ENCODE data around the gene ARFGAP2. TPM values are rescaled to one million over a fixed set of nuclear protein-coding genes. Genes with fewer than 3 reads are reported as not detected.
A peak's percentile ranks its signal among the peaks of the same experiment; 100 is the strongest.
"Not testable (repeated sequence)": the region's sequence is repeated elsewhere in the genome, so short reads cannot be mapped to it uniquely, and the experiment has no call there.

Gene ARFGAP2
- total RNA-seq, 1 donor from 2014 or later: 78.7 TPM

DNA sequence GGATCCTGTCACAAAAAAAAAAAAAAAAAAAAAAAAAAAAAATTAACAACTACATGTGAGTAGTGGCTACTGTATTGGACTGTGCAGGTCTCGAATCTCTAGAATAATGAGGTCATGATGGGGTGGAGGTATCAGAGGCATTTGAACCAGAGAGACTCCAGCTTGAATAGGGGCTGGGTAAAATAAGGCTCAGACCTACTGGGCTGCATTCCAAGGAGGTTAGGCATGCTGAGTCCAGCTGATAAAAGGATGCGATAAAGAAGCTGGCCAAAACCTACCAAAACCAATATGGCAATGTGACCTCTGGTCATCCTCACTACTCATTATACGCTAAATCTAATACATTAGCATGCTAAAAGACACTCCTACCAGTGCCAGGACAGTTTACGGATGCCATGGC, 15.4 kb upstream of the ARFGAP2 start:
- Mint-ChIP-seq H3K27me3 (ENCODE audit: unreplicated experiment) (peaks cover 6% of the 10 kb centered on the region), H3K4me3 (ENCODE audit: unreplicated experiment) (no peak overlapping the region), H3K4me1 (ENCODE audit: unreplicated experiment) (no peaks in the 10 kb centered on the region), H3K27ac (ENCODE audit: unreplicated experiment) (no peak overlapping the region), H3K9me3 (ENCODE audit: unreplicated experiment) (no peaks in the 10 kb centered on the region), H3K36me3 (ENCODE audit: low read depth, unreplicated experiment) (no peaks in the 10 kb centered on the region)
- TF ChIP-seq, protein P1, sequence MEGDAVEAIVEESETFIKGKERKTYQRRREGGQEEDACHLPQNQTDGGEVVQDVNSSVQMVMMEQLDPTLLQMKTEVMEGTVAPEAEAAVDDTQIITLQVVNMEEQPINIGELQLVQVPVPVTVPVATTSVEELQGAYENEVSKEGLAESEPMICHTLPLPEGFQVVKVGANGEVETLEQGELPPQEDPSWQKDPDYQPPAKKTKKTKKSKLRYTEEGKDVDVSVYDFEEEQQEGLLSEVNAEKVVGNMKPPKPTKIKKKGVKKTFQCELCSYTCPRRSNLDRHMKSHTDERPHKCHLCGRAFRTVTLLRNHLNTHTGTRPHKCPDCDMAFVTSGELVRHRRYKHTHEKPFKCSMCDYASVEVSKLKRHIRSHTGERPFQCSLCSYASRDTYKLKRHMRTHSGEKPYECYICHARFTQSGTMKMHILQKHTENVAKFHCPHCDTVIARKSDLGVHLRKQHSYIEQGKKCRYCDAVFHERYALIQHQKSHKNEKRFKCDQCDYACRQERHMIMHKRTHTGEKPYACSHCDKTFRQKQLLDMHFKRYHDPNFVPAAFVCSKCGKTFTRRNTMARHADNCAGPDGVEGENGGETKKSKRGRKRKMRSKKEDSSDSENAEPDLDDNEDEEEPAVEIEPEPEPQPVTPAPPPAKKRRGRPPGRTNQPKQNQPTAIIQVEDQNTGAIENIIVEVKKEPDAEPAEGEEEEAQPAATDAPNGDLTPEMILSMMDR (IDR thresholded peaks at IDR 0.05; ENCODE audit: unreplicated experiment): no peak
- DNase-seq (ENCODE audit: low spot score): no peak

DNA sequence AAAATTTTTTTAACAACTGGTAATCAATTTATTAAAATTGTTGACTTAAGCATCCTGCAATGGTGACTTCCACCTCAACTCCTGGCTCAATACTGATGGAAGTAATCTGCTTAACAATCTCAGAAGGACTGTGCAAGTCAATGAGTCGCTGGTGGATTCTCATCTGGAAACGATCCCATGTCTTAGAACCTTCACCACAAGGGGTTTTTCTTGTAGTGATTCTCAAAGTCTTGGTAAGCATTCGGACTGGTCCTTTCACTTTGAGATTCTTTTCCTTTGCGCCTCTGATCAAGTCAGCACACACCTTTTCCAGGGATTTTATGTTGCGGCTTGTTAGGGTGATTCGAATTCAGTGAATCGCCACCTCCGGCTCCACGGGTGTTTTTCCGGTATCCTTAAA, 14.5 kb upstream of the ARFGAP2 start:
- H3K4me3 Mint-ChIP-seq (ENCODE audit: unreplicated experiment); DNase-seq (ENCODE audit: low spot score); H3K4me1 Mint-ChIP-seq (ENCODE audit: unreplicated experiment); H3K36me3 Mint-ChIP-seq (ENCODE audit: low read depth, unreplicated experiment); H3K27me3 Mint-ChIP-seq (ENCODE audit: unreplicated experiment); H3K9me3 Mint-ChIP-seq (ENCODE audit: unreplicated experiment); H3K27ac Mint-ChIP-seq (ENCODE audit: unreplicated experiment): not testable (repeated sequence)

DNA sequence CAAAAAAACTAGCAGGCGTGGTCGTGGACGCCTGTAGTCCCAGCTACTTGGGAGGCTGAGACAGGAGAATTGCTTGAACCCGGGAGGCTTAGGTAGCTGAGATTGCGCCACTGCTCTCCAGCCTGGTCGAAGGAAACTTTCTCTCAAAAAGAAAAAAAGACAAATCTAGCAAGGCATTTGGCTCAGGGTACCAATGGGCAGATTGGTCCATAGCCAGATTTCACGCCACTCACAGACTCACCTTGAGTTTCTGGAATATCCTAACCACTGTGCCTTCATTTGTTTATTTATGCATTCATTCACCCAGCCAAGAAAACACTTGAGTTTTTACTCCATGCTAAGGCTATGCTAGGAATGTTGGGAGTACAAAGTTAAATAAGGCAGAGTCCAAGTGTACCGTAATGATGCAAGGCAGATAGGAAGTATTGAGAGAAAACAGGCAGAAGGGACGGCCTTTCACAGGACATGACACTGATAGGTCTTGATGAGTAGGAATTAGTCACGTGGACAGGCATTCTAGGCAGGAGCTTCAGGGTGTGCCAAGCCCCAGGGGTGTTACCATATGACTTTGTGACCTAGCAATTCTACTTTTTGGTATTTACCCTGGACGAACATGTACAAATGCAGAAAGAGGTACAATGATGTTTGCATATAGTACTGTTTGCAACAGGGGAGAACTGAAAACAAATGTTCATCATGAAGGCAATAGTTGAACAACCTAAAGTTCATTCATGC, 12.6 kb upstream of the ARFGAP2 start:
- H3K9me3 Mint-ChIP-seq (ENCODE audit: unreplicated experiment): no peaks in the 10 kb centered on the region
- H3K27ac Mint-ChIP-seq (ENCODE audit: unreplicated experiment): no peak overlapping the region
- H3K27me3 Mint-ChIP-seq (ENCODE audit: unreplicated experiment): peaks cover 3% of the 10 kb centered on the region

DNA sequence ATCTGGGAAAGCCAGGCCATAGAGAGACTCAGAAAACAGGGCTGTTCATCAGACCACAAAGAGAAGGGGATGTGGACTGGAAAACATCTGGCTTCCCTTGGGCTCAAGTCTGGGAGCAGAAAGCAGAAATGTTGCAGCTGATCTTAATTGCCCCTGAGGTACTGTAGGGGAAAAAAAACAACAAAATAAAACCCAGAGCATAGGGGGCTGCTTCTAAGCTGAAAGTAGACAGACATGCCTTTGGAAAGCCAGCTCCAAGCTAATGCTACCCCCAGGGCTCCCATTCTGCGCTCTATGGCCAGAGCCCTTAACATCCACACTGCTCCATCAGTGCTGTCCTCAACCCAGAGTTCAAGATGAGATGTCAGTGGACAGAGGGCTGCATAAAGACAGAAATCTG, 11.6 kb upstream of the ARFGAP2 start:
- TF ChIP-seq, protein P1 (IDR thresholded peaks at IDR 0.05; ENCODE audit: unreplicated experiment): no peak
- Mint-ChIP-seq H3K4me3 (ENCODE audit: unreplicated experiment) (no peak overlapping the region), H3K36me3 (ENCODE audit: low read depth, unreplicated experiment) (no peaks in the 10 kb centered on the region), H3K27ac (ENCODE audit: unreplicated experiment) (no peak overlapping the region), H3K27me3 (ENCODE audit: unreplicated experiment) (peaks cover 4% of the 10 kb centered on the region), H3K4me1 (ENCODE audit: unreplicated experiment) (no peaks in the 10 kb centered on the region), H3K9me3 (ENCODE audit: unreplicated experiment) (no peaks in the 10 kb centered on the region)
- no peak for DNase-seq (ENCODE audit: low spot score)

More for the DNA sequence above, 12.6 kb upstream of the ARFGAP2 start:
- Mint-ChIP-seq H3K4me3 (ENCODE audit: unreplicated experiment) (no peak overlapping the region), H3K4me1 (ENCODE audit: unreplicated experiment) (no peaks in the 10 kb centered on the region), H3K36me3 (ENCODE audit: low read depth, unreplicated experiment) (no peaks in the 10 kb centered on the region)
- TF ChIP-seq, protein P1 (IDR thresholded peaks at IDR 0.05; ENCODE audit: unreplicated experiment): no peak
- DNase-seq (ENCODE audit: low spot score): no peak

DNA sequence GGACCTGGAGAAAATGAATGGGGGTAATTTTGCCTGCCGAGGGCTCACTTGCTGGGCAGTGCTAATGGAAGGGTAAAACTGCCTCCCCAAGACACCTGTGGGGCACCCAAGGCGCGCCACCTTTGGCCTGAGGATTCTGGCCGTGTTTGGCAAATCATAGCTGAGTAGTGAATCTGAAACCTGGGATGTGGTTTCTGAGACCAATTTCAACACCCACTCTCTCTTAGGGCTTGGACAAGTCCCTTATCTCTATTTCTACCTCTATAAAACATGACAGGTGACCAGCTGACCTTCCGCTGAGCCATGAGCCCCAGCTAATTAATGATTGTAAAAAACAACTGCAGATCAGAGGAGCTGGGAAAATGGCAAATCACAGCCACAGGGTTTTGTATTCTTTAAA, 11.0 kb upstream of the ARFGAP2 start:
- Mint-ChIP-seq H3K4me3 (ENCODE audit: unreplicated experiment) (peak overlapping the region; percentile 67), H3K27ac (ENCODE audit: unreplicated experiment) (no peak overlapping the region), H3K9me3 (ENCODE audit: unreplicated experiment) (no peaks in the 10 kb centered on the region), H3K36me3 (ENCODE audit: low read depth, unreplicated experiment) (no peaks in the 10 kb centered on the region), H3K27me3 (ENCODE audit: unreplicated experiment) (peaks cover 4% of the 10 kb centered on the region), H3K4me1 (ENCODE audit: unreplicated experiment) (no peaks in the 10 kb centered on the region)
- TF ChIP-seq, protein P1 (IDR thresholded peaks at IDR 0.05; ENCODE audit: unreplicated experiment): no peak
- no peak for DNase-seq (ENCODE audit: low spot score)

All from endothelial cell (in vitro differentiated cells).